ENCODE results near the gene RNF224.

Gene RNF224

GRCh38 chr9:137244486-137245449 lies 17.5 kb downstream of the RNF224 start:
- TF ChIP-seq CTCF (conservative IDR thresholded peaks at IDR 0.05; ENCODE audit: control insufficient read depth, insufficient read depth, low read depth, low read length): no peak
- H3K4me3 ChIP-seq (ENCODE audit: control insufficient read depth, low read depth, low read length): no peak overlapping the region
- no peak for DNase-seq (ENCODE audit: low read depth)

- DNase-seq (ENCODE audit: low read depth): no peak
- TF ChIP-seq CTCF (conservative IDR thresholded peaks at IDR 0.05; ENCODE audit: control insufficient read depth, insufficient read depth, low read depth, low read length): no peak
- H3K4me3 ChIP-seq (ENCODE audit: control insufficient read depth, low read depth, low read length): no peak overlapping the region
These were observed 18.4 kb downstream of the RNF224 start for GRCh38 chr9:137245450-137246421.

- no peak overlapping the region for H3K4me3 ChIP-seq (ENCODE audit: control insufficient read depth, low read depth, low read length)
- TF ChIP-seq CTCF (conservative IDR thresholded peaks at IDR 0.05; ENCODE audit: control insufficient read depth, insufficient read depth, low read depth, low read length): no peak
- DNase-seq (ENCODE audit: low read depth): no peak
These were observed 20.0 kb downstream of the RNF224 start for GRCh38 chr9:137247135-137247915.

GRCh38 chr9:137247916-137248175 lies 20.5 kb downstream of the RNF224 start:
- DNase-seq (ENCODE audit: low read depth): no peak
- TF ChIP-seq CTCF (conservative IDR thresholded peaks at IDR 0.05; ENCODE audit: control insufficient read depth, insufficient read depth, low read depth, low read length): no peak
- no peak overlapping the region for H3K4me3 ChIP-seq (ENCODE audit: control insufficient read depth, low read depth, low read length)

GRCh38 chr9:137250329-137251193 lies 23.3 kb downstream of the RNF224 start:
- H3K4me3 ChIP-seq (ENCODE audit: control insufficient read depth, low read depth, low read length): no peak overlapping the region
- no peak for DNase-seq (ENCODE audit: low read depth)
- no peak for TF ChIP-seq CTCF (conservative IDR thresholded peaks at IDR 0.05; ENCODE audit: control insufficient read depth, insufficient read depth, low read depth, low read length)

All from fibroblast of mammary gland (primary cell).